GM13976 (cell line): ENCODE results near the gene RAX2.

ENCODE experiments used
- DNase-seq: peaks from one replicate; pipeline ENCODE4 v3.0.0; 2012; ENCODE audit warnings: low spot score
- CTCF ChIP-seq: IDR thresholded peaks from 2 replicates; pipeline ENCODE4 v1.5.1; 2012; ENCODE audit warnings: borderline replicate concordance, mild to moderate bottlenecking; ENCODE audit not compliant: insufficient read depth; ENCODE audit errors: extremely low read depth, missing control alignments, control extremely low read depth
- in situ Hi-C: fragments of 300-500 bp; cut with MboI; formaldehyde crosslinking; loops from one replicate; pipeline ENCODE4 v1.12.0; 2022; ENCODE audit warnings: low sequenced_read_pairs, mixed read lengths, inconsistent platforms; ENCODE audit not compliant: unreplicated experiment

Gene RAX2

GRCh38 chr19:3771000-3771905 lies 775 bp downstream of the RAX2 start:
- DNase-seq, result no peak
- no peak for TF ChIP-seq CTCF
- in situ Hi-C loops, result no loop called here

GRCh38 chr19:3770136-3770999 lies 1.7 kb downstream of the RAX2 start:
- in situ Hi-C loops, result no loop called here
- DNase-seq, result no peak
- no peak for TF ChIP-seq CTCF

GRCh38 chr19:3769494-3769893 lies 2.5 kb downstream of the RAX2 start:
- in situ Hi-C loops, result no loop called here
- TF ChIP-seq CTCF, result no peak
- DNase-seq, result no peak

- no peak for TF ChIP-seq CTCF
- in situ Hi-C loops, result no loop called here
- DNase-seq, result no peak
Observed at GRCh38 chr19:3768748-3769099, 3.3 kb downstream of the RAX2 start.

GRCh38 chr19:3768015-3768747 lies 3.8 kb downstream of the RAX2 start:
- in situ Hi-C loops, result no loop called here
- no peak for DNase-seq
- TF ChIP-seq CTCF, result no peak

GRCh38 chr19:3767050-3767449 lies 5.0 kb downstream of the RAX2 start:
- DNase-seq, result no peak
- no peak for TF ChIP-seq CTCF
- in situ Hi-C loops, result no loop called here
